CD4-positive, alpha-beta T cell (primary cell): ENCODE data around the gene VTA1. TPM values are rescaled to one million over a fixed set of nuclear protein-coding genes. Genes with fewer than 3 reads are reported as not detected.
"Not testable (repeated sequence)": the region's sequence is repeated elsewhere in the genome, so short reads cannot be mapped to it uniquely, and the experiment has no call there.

ENCODE experiments used
- ATAC-seq: fragments of 200-7000 bp; cut with Tn5 transposase; one replicate; pipeline ENCODE4 v1.10.0; 2022; ENCODE audit warnings: mild to moderate bottlenecking; ENCODE audit not compliant: poor library complexity
- CTCF ChIA-PET: fragments of 350-600 bp; sonication (Branson Sonifier 250); formaldehyde crosslinking; loops from one replicate; lab custom pipeline; 2021; ENCODE audit warnings: antibody characterized with exemption, inconsistent platforms; lab: Charles Lee
- POLR2A ChIA-PET: fragments of 350-600 bp; sonication (Branson Sonifier 250); formaldehyde crosslinking; loops from one replicate; lab custom pipeline; 2021; ENCODE audit warnings: antibody characterized with exemption, inconsistent platforms; lab: Charles Lee
- DNase-seq, 14 experiments: peaks; one replicate each; pipeline ENCODE4 v3.0.0-alpha.2; 2013 to 2020; ENCODE audit warnings: mixed read lengths in 2 of 14
- H3K27ac ChIP-seq, 2 donors: one replicate each; pipeline versions ENCODE4 v1.5.1 to v1.7.0; 2013; ENCODE audit warnings: low read length in 2 of 2, low read depth in 1 of 2, mild to moderate bottlenecking in 1 of 2
- H3K27me3 ChIP-seq, 2 experiments: 1 replicate in 1 of 2; 2 replicates in 1 of 2; pipeline versions ENCODE4 v1.6.1 to v1.7.0; 2013; ENCODE audit warnings: low read length in 2 of 2, control low read depth in 1 of 2, mild to moderate bottlenecking in 1 of 2, moderate library complexity in 1 of 2; ENCODE audit not compliant: insufficient read depth in 2 of 2, control insufficient read depth in 1 of 2
- H3K36me3 ChIP-seq: one replicate; pipeline ENCODE4 v1.6.1; 2013; ENCODE audit warnings: low read length, control low read depth; ENCODE audit not compliant: insufficient read depth
- H3K4me1 ChIP-seq: one replicate; pipeline ENCODE4 v1.6.1; 2013; ENCODE audit warnings: low read length, control low read depth; ENCODE audit not compliant: insufficient read depth
- H3K4me3 ChIP-seq: one replicate; pipeline ENCODE4 v1.5.1; 2013; ENCODE audit warnings: mild to moderate bottlenecking, low read length, moderate library complexity
- H3K9me3 ChIP-seq, 2 experiments: 1 replicate in 1 of 2; 2 replicates in 1 of 2; pipeline versions ENCODE4 v1.6.1 to v1.7.0; 2013; ENCODE audit warnings: low read length in 2 of 2, mild to moderate bottlenecking in 2 of 2, control low read depth in 1 of 2, moderate library complexity in 1 of 2; ENCODE audit not compliant: control insufficient read depth in 1 of 2, insufficient read depth in 1 of 2
- H3K27ac Mint-ChIP-seq: one replicate; pipeline ENCODE4 v1.8.0; 2020; ENCODE audit warnings: mixed read lengths
- H3K27me3 Mint-ChIP-seq: one replicate; pipeline ENCODE4 v1.8.0; 2021; ENCODE audit warnings: mixed read lengths
- H3K36me3 Mint-ChIP-seq: one replicate; pipeline ENCODE4 v1.8.0; 2021; ENCODE audit warnings: low read depth, mixed read lengths
- H3K4me1 Mint-ChIP-seq: one replicate; pipeline ENCODE4 v1.8.0; 2021; ENCODE audit warnings: low read depth, mixed read lengths
- H3K4me3 Mint-ChIP-seq: one replicate; pipeline ENCODE4 v1.8.0; 2020; ENCODE audit warnings: mild to moderate bottlenecking, mixed read lengths
- H3K9me3 Mint-ChIP-seq: one replicate; pipeline ENCODE4 v1.8.0; 2020; ENCODE audit warnings: mixed read lengths
- CTCF ChIP-seq: fragments of 200-600 bp; IDR thresholded peaks from one replicate; pipeline ENCODE4 v1.8.0; 2022; ENCODE audit warnings: antibody characterized with exemption, mild to moderate bottlenecking
- intact Hi-C, 2 experiments: fragments of 100-400 bp; cut with DNase I in 1 of 2; cut with micrococcal nuclease in 1 of 2; formaldehyde crosslinking; loops; one replicate each; pipeline versions ENCODE4 v1.15.1 to v1.9.0; 2023 to 2025; cut with DNase I, micrococcal nuclease
- total RNA-seq, 174 experiments: library from RNA in 2 of 174; stranded (reverse) in 2 of 174; gene quantifications; one replicate each; pipeline ENCODE4 v1.2.3 and lab custom pipeline; 2021 to 2026

VTA1 gene
- total RNA-seq, 2 experiments from 2014 or later: 13.5 to 18.0 TPM

- ATAC-seq (peak; percentile 91), DNase-seq (peak; percentile 4 to 70 (median 36))
- not testable (repeated sequence) for H3K36me3 ChIP-seq, H3K9me3 Mint-ChIP-seq, H3K27me3 ChIP-seq, H3K36me3 Mint-ChIP-seq, H3K4me1 ChIP-seq, H3K9me3 ChIP-seq, H3K27me3 Mint-ChIP-seq, H3K27ac Mint-ChIP-seq, H3K27ac ChIP-seq
- peak overlapping the region; percentile 7 for H3K4me3 ChIP-seq
- Mint-ChIP-seq H3K4me3 (peak overlapping the region; percentile 56), H3K4me1 (peaks cover 18% of the 10 kb centered on the region)
- ChIA-PET CTCF (interaction anchor here (0.9 kb wide), 2 partner anchors 155 to 242 kb away, joined by 4 read pairs; no protein-coding TSS in a partner anchor), POLR2A (interaction anchor here (0.6 kb wide), 1 partner anchor 311 kb away, joined by 3 read pairs; no protein-coding TSS in a partner anchor)
- intact Hi-C loops: loop anchor here in 1 of 2 experiments (2.0 kb wide), 1 partner anchor 162 kb away; no protein-coding TSS in a partner anchor
These were observed 85.4 kb downstream of the VTA1 start for GRCh38 chr6:142232206-142233044.

GRCh38 chr6:142233945-142234682, 87.1 kb downstream of the VTA1 start:
- Histone ChIP-seq H3K4me3 (no peak overlapping the region), H3K9me3 (no peaks in the 10 kb centered on the region), H3K4me1 (peaks cover 3% of the 10 kb centered on the region), H3K27ac (no peak overlapping the region), H3K36me3 (no peaks in the 10 kb centered on the region), H3K27me3 (peaks cover 0 to 6% of the 10 kb centered on the region in 2 experiments)
- Mint-ChIP-seq H3K9me3 (no peaks in the 10 kb centered on the region), H3K36me3 (no peaks in the 10 kb centered on the region), H3K4me1 (peaks cover 18% of the 10 kb centered on the region), H3K4me3 (no peak overlapping the region), H3K27ac (no peak overlapping the region), H3K27me3 (peaks cover 9% of the 10 kb centered on the region)
- no peak for TF ChIP-seq CTCF
- ChIA-PET CTCF (no interaction called here), POLR2A (no interaction called here)
- ATAC-seq (no peak), DNase-seq (no peak)
- intact Hi-C loops: loop anchor here in 1 of 2 experiments (2.0 kb wide), 1 partner anchor 161 kb away; no protein-coding TSS in a partner anchor

GRCh38 chr6:142235272-142235671, 88.2 kb downstream of the VTA1 start:
- DNase-seq (no peak), ATAC-seq (no peak)
- Histone ChIP-seq H3K9me3 (no peaks in the 10 kb centered on the region), H3K4me3 (no peak overlapping the region), H3K36me3 (no peaks in the 10 kb centered on the region), H3K4me1 (peaks cover 3% of the 10 kb centered on the region), H3K27ac (no peak overlapping the region), H3K27me3 (peaks cover 0 to 6% of the 10 kb centered on the region in 2 experiments)
- CTCF ChIA-PET: no interaction called here
- H3K36me3 Mint-ChIP-seq: no peaks in the 10 kb centered on the region
- H3K27me3 Mint-ChIP-seq: peaks cover 9% of the 10 kb centered on the region
- H3K4me3 Mint-ChIP-seq: no peak overlapping the region
- H3K4me1 Mint-ChIP-seq: peaks cover 18% of the 10 kb centered on the region
- H3K27ac Mint-ChIP-seq: no peak overlapping the region
- H3K9me3 Mint-ChIP-seq: no peaks in the 10 kb centered on the region
- TF ChIP-seq CTCF: no peak
- intact Hi-C loops: no loop called here
- POLR2A ChIA-PET: no interaction called here
